ENCODE measurements around the gene GRIA4. TPM values are rescaled to one million over a fixed set of nuclear protein-coding genes. Genes with fewer than 3 reads are reported as not detected.
"Not testable (repeated sequence)": the region's sequence is repeated elsewhere in the genome, so short reads cannot be mapped to it uniquely, and the experiment has no call there.

The GRIA4 gene
- total and polyA plus RNA-seq, 5 donors from 2014 or later = not detected

DNA sequence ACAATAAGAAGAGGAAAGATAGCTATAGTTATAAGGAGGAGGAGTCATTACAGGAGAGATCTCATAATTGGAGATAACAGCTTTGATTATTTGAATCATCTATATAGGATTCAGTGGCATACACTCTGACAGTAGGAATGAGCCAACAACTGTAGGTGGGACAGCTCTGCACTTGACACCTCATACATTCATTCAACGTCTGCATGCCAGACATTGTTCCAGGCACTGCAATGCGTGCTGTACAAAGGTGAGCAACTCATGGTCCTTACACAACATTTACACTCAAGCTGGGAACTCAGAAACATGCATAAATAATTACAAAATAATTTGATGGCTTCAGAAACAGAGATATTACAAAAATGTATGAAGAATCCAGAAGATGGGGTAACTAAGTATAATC, 257.9 kb downstream of the GRIA4 start:
- Mint-ChIP-seq H3K27ac (no peak overlapping the region), H3K4me1 (peaks cover 0 to under 1% (median 0%) of the 10 kb centered on the region in 4 donors), H3K36me3 (no peaks in the 10 kb centered on the region), H3K27me3 (no peaks in the 10 kb centered on the region), H3K9me3 (peaks cover 0 to 3% (median 0%) of the 10 kb centered on the region in 7 donors), H3K4me3 (no peak overlapping the region)
- Histone ChIP-seq H3K9me3 (ENCODE audit: control insufficient read depth in 2 of 2, low read length in 2 of 2) (no peaks in the 10 kb centered on the region), H3K4me3 (ENCODE audit: low read depth, low read length) (no peak overlapping the region), H3K36me3 (ENCODE audit: control insufficient read depth, insufficient read depth, low read length) (no peaks in the 10 kb centered on the region), H3K27ac (ENCODE audit: insufficient read depth, low read length, poor library complexity, severe bottlenecking) (no peak overlapping the region), H3K4me1 (ENCODE audit: control insufficient read depth, insufficient read depth, low read length, poor library complexity, severe bottlenecking) (no peaks in the 10 kb centered on the region), H3K27me3 (ENCODE audit: control insufficient read depth, insufficient read depth, low read length) (no peaks in the 10 kb centered on the region)
- DNase-seq (no peak), ATAC-seq (ENCODE audit: low read depth in 2 of 2) (no peak)

- ATAC-seq (ENCODE audit: low read depth in 2 of 2) (no peak), DNase-seq (no peak)
- Histone ChIP-seq H3K9me3 (ENCODE audit: control insufficient read depth in 2 of 2, low read length in 2 of 2) (no peaks in the 10 kb centered on the region), H3K27me3 (ENCODE audit: control insufficient read depth, insufficient read depth, low read length) (no peaks in the 10 kb centered on the region), H3K4me1 (ENCODE audit: control insufficient read depth, insufficient read depth, low read length, poor library complexity, severe bottlenecking) (no peaks in the 10 kb centered on the region), H3K27ac (ENCODE audit: insufficient read depth, low read length, poor library complexity, severe bottlenecking) (no peak overlapping the region), H3K4me3 (ENCODE audit: low read depth, low read length) (no peak overlapping the region), H3K36me3 (ENCODE audit: control insufficient read depth, insufficient read depth, low read length) (no peaks in the 10 kb centered on the region)
- H3K9me3 Mint-ChIP-seq = peaks cover 0 to 3% (median 0%) of the 10 kb centered on the region in 7 donors
- H3K4me1 Mint-ChIP-seq = no peaks in the 10 kb centered on the region
- no peaks in the 10 kb centered on the region for H3K27me3 Mint-ChIP-seq
- no peak overlapping the region for H3K4me3 Mint-ChIP-seq
- no peaks in the 10 kb centered on the region for H3K36me3 Mint-ChIP-seq
- H3K27ac Mint-ChIP-seq = no peak overlapping the region
Measured at GRCh38 chr11:105868762-105869285, 259.0 kb downstream of the GRIA4 start.

- H3K4me1 Mint-ChIP-seq = no peaks in the 10 kb centered on the region
- peaks cover 0 to 9% (median 0%) of the 10 kb centered on the region in 7 donors for H3K9me3 Mint-ChIP-seq
- H3K36me3 ChIP-seq (ENCODE audit: control insufficient read depth, insufficient read depth, low read length) = no peaks in the 10 kb centered on the region
- H3K27me3 Mint-ChIP-seq = no peaks in the 10 kb centered on the region
- DNase-seq (no peak), ATAC-seq (ENCODE audit: low read depth in 2 of 2) (no peak)
- H3K36me3 Mint-ChIP-seq = no peaks in the 10 kb centered on the region
- H3K4me3 Mint-ChIP-seq = no peak overlapping the region
- no peak overlapping the region for H3K27ac Mint-ChIP-seq
- H3K9me3 ChIP-seq (ENCODE audit: control insufficient read depth in 2 of 2, low read length in 2 of 2) = no peaks in the 10 kb centered on the region
- H3K4me1 ChIP-seq (ENCODE audit: control insufficient read depth, insufficient read depth, low read length, poor library complexity, severe bottlenecking) = no peaks in the 10 kb centered on the region
- H3K27ac ChIP-seq (ENCODE audit: insufficient read depth, low read length, poor library complexity, severe bottlenecking) = no peak overlapping the region
- no peak overlapping the region for H3K4me3 ChIP-seq (ENCODE audit: low read depth, low read length)
- H3K27me3 ChIP-seq (ENCODE audit: control insufficient read depth, insufficient read depth, low read length) = no peaks in the 10 kb centered on the region
Measured at GRCh38 chr11:105870516-105871113, 260.7 kb downstream of the GRIA4 start.

DNA sequence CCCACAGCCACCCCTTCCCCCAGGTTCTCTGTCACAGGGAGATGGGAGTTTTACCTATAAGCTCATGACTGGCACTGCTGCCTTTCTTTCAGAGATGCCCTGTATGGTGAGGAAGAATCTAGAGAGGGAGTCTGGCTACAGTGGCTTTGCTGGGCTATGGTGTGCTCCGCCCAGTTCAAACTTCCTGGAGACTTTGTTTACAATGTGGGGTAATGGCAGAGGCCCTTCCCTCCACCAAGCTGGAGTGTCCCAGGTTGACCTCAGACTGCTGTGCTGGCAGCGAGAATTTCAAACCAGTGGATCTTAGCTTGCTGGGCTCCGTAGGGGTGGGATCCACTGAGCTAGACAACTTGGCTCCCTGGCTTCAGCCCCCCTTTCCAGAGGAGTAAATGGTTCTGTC, 268.6 kb downstream of the GRIA4 start:
- no peaks in the 10 kb centered on the region for H3K9me3 ChIP-seq (ENCODE audit: control insufficient read depth in 2 of 2, low read length in 2 of 2)
- Mint-ChIP-seq H3K9me3 (peaks cover 0 to 9% (median 2%) of the 10 kb centered on the region in 7 donors), H3K36me3 (no peaks in the 10 kb centered on the region), H3K4me1 (no peaks in the 10 kb centered on the region), H3K27ac (no peak overlapping the region), H3K27me3 (no peaks in the 10 kb centered on the region), H3K4me3 (no peak overlapping the region)
- no peaks in the 10 kb centered on the region for H3K27me3 ChIP-seq (ENCODE audit: control insufficient read depth, insufficient read depth, low read length)
- ATAC-seq (ENCODE audit: low read depth in 2 of 2) (no peak), DNase-seq (no peak)
- H3K4me1 ChIP-seq (ENCODE audit: control insufficient read depth, insufficient read depth, low read length, poor library complexity, severe bottlenecking) = no peaks in the 10 kb centered on the region
- H3K27ac ChIP-seq (ENCODE audit: insufficient read depth, low read length, poor library complexity, severe bottlenecking) = no peak overlapping the region
- no peak overlapping the region for H3K4me3 ChIP-seq (ENCODE audit: low read depth, low read length)
- no peaks in the 10 kb centered on the region for H3K36me3 ChIP-seq (ENCODE audit: control insufficient read depth, insufficient read depth, low read length)

- ATAC-seq (ENCODE audit: low read depth in 2 of 2); H3K27me3 ChIP-seq (ENCODE audit: control insufficient read depth, insufficient read depth, low read length); H3K4me3 ChIP-seq (ENCODE audit: low read depth, low read length); H3K27ac Mint-ChIP-seq; H3K9me3 ChIP-seq (ENCODE audit: control insufficient read depth in 2 of 2, low read length in 2 of 2); DNase-seq; H3K4me3 Mint-ChIP-seq; H3K4me1 ChIP-seq (ENCODE audit: control insufficient read depth, insufficient read depth, low read length, poor library complexity, severe bottlenecking); H3K4me1 Mint-ChIP-seq; H3K9me3 Mint-ChIP-seq; H3K27ac ChIP-seq (ENCODE audit: insufficient read depth, low read length, poor library complexity, severe bottlenecking); H3K36me3 ChIP-seq (ENCODE audit: control insufficient read depth, insufficient read depth, low read length); H3K27me3 Mint-ChIP-seq; H3K36me3 Mint-ChIP-seq: not testable (repeated sequence)
Measured at GRCh38 chr11:105878927-105879326, 269.1 kb downstream of the GRIA4 start.

DNA sequence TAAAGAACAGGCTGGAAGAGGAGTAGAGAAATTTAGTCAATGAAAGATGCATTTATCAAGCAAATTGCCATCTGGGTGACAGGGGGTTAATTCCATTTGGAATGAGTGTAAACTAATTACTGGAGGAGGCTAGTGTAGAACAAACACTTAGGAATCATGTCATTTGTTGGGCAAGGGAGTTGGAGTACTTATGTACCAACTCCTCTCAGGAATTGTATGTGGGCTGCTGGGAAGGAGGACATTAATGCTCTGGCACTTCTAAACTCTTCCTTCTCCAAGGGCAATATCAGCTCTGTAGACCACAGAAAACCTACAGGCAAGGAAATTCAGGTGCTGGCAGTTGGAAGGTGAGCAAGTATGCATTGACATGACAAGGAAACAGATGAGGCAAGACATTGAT, 271.2 kb downstream of the GRIA4 start:
- H3K27ac Mint-ChIP-seq = no peak overlapping the region
- Histone ChIP-seq H3K9me3 (ENCODE audit: control insufficient read depth in 2 of 2, low read length in 2 of 2) (no peaks in the 10 kb centered on the region), H3K27me3 (ENCODE audit: control insufficient read depth, insufficient read depth, low read length) (no peaks in the 10 kb centered on the region), H3K4me3 (ENCODE audit: low read depth, low read length) (no peak overlapping the region), H3K4me1 (ENCODE audit: control insufficient read depth, insufficient read depth, low read length, poor library complexity, severe bottlenecking) (no peaks in the 10 kb centered on the region), H3K36me3 (ENCODE audit: control insufficient read depth, insufficient read depth, low read length) (no peaks in the 10 kb centered on the region), H3K27ac (ENCODE audit: insufficient read depth, low read length, poor library complexity, severe bottlenecking) (no peak overlapping the region)
- no peaks in the 10 kb centered on the region for H3K4me1 Mint-ChIP-seq
- no peak for DNase-seq
- no peaks in the 10 kb centered on the region for H3K36me3 Mint-ChIP-seq
- peaks cover 0 to 3% (median 0%) of the 10 kb centered on the region in 7 donors for H3K9me3 Mint-ChIP-seq
- no peak overlapping the region for H3K4me3 Mint-ChIP-seq
- no peak for ATAC-seq (ENCODE audit: low read depth in 2 of 2)
- no peaks in the 10 kb centered on the region for H3K27me3 Mint-ChIP-seq

DNA sequence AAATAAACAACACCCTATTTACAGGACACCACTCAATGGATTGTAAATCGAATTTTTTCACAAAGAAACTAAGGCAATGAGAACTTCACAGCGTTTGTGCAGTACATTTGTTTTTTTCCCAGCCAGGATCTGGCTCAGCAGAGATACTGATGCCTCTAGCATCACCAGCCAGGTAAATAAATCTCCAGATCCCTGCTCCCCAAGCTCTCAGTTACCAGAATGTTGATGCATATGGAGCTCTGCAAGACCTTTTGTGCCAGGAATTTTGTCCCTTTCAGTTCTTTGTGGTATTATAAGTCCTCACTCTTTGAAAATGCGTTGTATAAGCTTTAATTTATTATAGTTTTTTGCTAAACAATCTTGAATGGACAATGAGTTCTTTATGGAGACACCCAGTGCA, 274.6 kb downstream of the GRIA4 start:
- no peaks in the 10 kb centered on the region for H3K27me3 Mint-ChIP-seq
- peaks cover 0 to 2% (median 0%) of the 10 kb centered on the region in 7 donors for H3K9me3 Mint-ChIP-seq
- Histone ChIP-seq H3K4me3 (ENCODE audit: low read depth, low read length) (no peak overlapping the region), H3K4me1 (ENCODE audit: control insufficient read depth, insufficient read depth, low read length, poor library complexity, severe bottlenecking) (no peaks in the 10 kb centered on the region), H3K27ac (ENCODE audit: insufficient read depth, low read length, poor library complexity, severe bottlenecking) (no peak overlapping the region), H3K9me3 (ENCODE audit: control insufficient read depth in 2 of 2, low read length in 2 of 2) (no peaks in the 10 kb centered on the region), H3K27me3 (ENCODE audit: control insufficient read depth, insufficient read depth, low read length) (no peaks in the 10 kb centered on the region), H3K36me3 (ENCODE audit: control insufficient read depth, insufficient read depth, low read length) (no peaks in the 10 kb centered on the region)
- H3K4me3 Mint-ChIP-seq = no peak overlapping the region
- no peaks in the 10 kb centered on the region for H3K4me1 Mint-ChIP-seq
- H3K36me3 Mint-ChIP-seq = no peaks in the 10 kb centered on the region
- DNase-seq = no peak
- no peak for ATAC-seq (ENCODE audit: low read depth in 2 of 2)
- H3K27ac Mint-ChIP-seq = no peak overlapping the region

DNA sequence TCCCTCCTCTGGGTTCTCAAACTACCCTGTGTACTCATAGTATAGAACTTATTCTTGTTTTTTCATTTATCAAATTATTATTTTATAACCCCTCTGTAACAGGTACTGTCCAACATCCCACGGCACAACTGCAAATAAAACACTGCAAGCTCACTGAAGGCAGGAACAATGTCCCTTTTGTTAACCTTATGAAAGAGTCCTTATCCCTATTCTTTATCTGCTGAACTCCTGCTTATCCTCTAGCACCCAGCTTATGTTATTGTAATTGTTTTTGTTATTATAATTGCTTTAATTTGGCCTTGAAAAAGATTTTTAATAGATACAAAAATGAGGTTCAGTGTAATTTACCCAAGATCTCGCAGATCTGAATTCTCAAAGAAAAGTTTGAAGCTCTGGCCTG, 281.8 kb downstream of the GRIA4 start:
- Mint-ChIP-seq H3K4me3 (no peak overlapping the region), H3K4me1 (no peaks in the 10 kb centered on the region), H3K36me3 (no peaks in the 10 kb centered on the region), H3K27me3 (no peaks in the 10 kb centered on the region), H3K27ac (no peak overlapping the region), H3K9me3 (peaks cover 0 to 1% (median 0%) of the 10 kb centered on the region in 7 donors)
- H3K4me1 ChIP-seq (ENCODE audit: control insufficient read depth, insufficient read depth, low read length, poor library complexity, severe bottlenecking) = no peaks in the 10 kb centered on the region
- H3K36me3 ChIP-seq (ENCODE audit: control insufficient read depth, insufficient read depth, low read length) = no peaks in the 10 kb centered on the region
- no peaks in the 10 kb centered on the region for H3K27me3 ChIP-seq (ENCODE audit: control insufficient read depth, insufficient read depth, low read length)
- ATAC-seq (ENCODE audit: low read depth in 2 of 2) (no peak), DNase-seq (no peak)
- no peak overlapping the region for H3K4me3 ChIP-seq (ENCODE audit: low read depth, low read length)
- H3K9me3 ChIP-seq (ENCODE audit: control insufficient read depth in 2 of 2, low read length in 2 of 2) = no peaks in the 10 kb centered on the region
- H3K27ac ChIP-seq (ENCODE audit: insufficient read depth, low read length, poor library complexity, severe bottlenecking) = no peak overlapping the region
